Cortex of kidney (tissue), 1 donor: Measurements from ENCODE around the gene TPCN2.

Source experiments
- DNase-seq: peaks from one replicate; lab custom pipeline; 2025; lab: John Stamatoyannopoulos, UW

TPCN2 gene

DNA sequence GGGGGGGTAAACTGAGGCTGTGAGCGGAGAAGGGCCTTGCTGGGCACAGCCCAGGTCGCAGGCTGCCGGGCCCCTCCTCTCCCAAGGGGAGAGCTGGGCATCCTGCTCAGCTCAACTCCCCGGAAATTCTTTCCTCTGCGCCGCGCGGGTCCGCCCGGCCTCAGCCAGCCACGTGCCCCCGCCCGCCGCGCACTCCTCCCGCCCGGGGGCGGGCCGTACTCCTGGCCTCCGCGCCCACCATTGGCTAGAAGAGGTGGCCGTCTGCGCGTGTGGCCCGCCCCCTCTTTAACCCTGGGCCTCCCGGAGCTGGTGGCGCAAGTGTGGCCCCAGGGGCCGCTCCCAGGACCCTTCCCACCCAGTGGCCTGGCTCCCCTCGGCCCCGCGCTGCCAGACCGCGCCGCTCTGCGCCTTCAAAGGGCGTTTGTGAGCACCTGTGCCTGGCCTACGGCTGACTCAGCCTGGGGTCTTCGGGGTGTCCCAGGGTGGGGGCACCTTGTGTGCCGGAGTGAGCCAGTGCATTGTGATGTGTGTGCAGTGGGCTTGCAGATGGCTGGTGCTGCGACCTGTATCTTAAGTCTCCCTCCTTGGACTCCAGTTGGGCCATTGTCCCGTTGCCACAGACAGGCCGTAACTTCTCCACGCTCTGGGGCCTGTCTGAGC, 37.6 kb upstream of the TPCN2 start:
- no peak for DNase-seq

DNA sequence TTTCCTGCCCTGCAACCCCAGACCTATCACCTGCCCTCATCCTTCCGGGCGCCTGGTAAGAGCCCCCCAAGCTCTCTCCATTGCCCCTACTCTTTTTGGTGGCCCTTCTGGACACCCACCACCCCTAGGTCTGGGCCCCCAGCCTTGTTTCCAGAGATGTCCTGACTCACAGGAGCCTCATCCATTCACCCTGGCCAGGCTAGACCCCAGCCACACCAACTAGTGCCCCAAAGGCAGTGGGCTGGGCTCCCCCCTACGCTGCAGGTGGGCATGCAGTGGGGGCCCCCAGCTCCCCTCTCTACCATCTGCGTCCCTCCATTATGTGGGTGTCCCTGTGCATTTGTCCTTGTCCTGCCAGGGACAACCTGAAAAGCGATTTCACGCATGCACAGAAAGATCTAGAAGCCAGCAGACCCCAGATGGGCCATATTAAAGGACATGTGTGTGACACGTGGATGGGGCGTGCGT, 37.1 kb upstream of the TPCN2 start:
- DNase-seq, result no peak

- no peak for DNase-seq
These were observed 36.4 kb upstream of the TPCN2 start for GRCh38 chr11:69012092-69013008.

GRCh38 chr11:69013009-69013951, 35.5 kb upstream of the TPCN2 start, which contains the start of gene MRGPRF:
MRGPRF (minus strand) TSS chr11:69013246; CDS start chr11:69009901, 3,345 bp downstream.
- no peak for DNase-seq

DNA sequence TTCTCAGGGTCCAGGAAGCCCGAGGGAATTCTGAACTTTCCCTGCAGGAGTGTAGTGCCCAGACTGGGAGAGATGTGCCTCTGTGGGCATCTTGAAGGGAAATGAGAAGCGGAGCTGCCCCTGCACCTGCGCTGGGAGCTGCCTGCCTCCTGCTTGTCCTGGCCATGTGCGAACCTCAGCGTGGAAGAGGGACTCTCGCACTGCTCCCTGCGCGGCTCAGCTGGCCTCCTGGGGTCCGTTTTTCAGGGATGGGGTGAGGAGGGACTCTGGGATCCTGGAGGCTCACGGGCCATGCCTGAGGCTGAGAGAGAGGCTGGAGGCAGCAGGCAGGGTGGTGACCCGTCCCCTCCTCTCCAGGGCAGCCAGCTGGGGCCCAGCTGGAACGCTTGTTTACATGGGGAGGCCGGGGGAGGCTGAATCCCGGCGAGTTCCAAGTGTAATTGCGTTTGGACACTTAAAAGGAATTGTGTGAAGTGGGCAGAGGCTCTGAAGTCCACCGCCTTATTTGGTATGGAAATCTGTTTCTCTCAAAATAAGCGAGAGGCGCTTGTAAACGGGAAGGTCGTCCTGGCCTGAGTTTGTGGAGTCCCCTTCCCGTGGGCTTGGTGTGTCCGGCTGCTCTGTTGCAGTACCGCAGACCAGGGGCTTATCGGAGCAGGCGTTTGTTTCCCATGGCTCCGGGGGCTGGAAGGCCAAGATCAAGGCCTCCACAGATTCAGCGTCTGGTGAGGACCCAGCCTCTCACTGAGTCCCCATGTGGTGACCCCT, 34.5 kb upstream of the TPCN2 start:
- no peak for DNase-seq

DNA sequence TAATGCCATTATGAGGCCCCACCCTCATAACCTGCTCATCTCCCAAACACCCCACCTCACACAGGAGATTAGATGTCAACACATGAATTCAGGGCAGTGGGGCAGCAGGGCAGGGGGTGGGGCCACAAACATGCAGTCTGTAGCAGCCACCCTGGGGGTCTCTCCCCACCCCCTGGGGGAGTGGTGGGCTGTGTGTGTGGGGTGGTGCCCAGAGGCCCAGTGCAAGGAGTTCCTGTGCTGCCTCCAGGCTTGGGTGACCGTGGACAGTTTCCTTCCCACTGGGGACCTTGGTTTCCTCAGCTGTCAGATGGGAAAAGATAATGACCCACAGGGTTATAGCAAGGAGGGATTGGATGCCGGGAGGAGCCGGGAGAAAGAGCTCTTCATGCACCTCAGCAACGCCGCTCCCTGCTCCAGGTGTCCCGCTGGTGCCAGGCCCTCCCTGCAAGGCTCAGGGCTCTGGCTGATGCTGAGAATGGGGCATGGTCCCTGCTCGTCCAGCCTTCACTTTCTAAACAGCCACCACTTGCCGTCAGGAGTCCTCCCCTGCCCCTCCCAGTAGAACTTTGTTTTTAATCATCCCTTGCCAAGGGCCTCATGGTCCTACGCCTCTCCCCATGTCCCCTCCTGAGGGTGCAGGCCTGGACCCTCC, 33.7 kb upstream of the TPCN2 start:
- no peak for DNase-seq

- DNase-seq, result no peak
These were observed 30.8 kb upstream of the TPCN2 start for GRCh38 chr11:69017951-69018350.

GRCh38 chr11:69018924-69019323, 29.8 kb upstream of the TPCN2 start:
- DNase-seq, result no peak

GRCh38 chr11:69022260-69022659, 26.5 kb upstream of the TPCN2 start:
- no peak for DNase-seq

DNA sequence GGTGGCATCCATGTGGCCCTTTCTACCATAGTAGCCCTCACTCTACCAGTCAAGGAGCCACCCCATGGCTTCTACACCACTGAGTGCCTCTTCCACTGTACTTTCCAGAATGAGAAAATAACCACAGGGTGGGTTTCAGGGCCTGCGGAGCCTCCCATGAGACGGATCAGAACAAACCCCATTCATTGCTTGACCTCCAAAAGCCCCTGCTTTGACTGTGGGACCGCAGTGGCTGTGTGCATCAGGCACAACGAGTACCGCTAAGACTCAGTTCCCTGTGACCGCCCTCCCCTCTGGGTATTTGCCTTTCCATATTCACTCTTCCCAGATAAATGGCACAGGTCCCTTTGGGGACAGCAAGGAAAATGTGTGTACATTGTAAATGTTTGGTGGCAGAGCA, 24.2 kb upstream of the TPCN2 start:
- DNase-seq, result no peak

GRCh38 chr11:69027704-69028372, 20.9 kb upstream of the TPCN2 start:
- DNase-seq, result no peak

- no peak for DNase-seq
These were observed 18.4 kb upstream of the TPCN2 start for GRCh38 chr11:69030301-69030700.

GRCh38 chr11:69032833-69033232, 15.9 kb upstream of the TPCN2 start:
- DNase-seq, result no peak

DNA sequence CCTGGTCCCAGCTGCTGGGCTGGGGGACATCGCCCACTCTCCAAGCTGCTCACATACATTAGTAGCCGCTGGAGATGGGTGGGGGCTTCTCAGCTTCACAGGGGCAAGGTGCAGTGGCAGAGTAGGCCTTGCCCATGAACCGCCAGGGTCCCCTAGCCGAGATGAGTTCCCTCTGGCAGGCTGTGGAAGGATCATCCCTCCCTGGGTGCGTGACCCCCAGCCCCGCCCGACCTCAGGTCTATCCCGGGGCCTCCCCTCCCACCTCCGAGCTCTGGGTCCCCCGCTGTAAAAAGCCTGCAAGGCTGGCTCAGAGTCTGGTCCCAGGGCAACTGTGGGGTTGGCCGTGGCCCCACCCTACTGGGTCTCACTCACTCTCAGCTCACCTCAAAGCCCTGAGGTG, 15.3 kb upstream of the TPCN2 start:
- no peak for DNase-seq

- no peak for DNase-seq
These were observed 14.4 kb upstream of the TPCN2 start for GRCh38 chr11:69034123-69034867.

GRCh38 chr11:69035150-69035945, 13.4 kb upstream of the TPCN2 start:
- no peak for DNase-seq

- DNase-seq, result no peak
These were observed 12.8 kb upstream of the TPCN2 start for GRCh38 chr11:69035946-69036340.

GRCh38 chr11:69037074-69037473, 11.7 kb upstream of the TPCN2 start:
- DNase-seq, result no peak

DNA sequence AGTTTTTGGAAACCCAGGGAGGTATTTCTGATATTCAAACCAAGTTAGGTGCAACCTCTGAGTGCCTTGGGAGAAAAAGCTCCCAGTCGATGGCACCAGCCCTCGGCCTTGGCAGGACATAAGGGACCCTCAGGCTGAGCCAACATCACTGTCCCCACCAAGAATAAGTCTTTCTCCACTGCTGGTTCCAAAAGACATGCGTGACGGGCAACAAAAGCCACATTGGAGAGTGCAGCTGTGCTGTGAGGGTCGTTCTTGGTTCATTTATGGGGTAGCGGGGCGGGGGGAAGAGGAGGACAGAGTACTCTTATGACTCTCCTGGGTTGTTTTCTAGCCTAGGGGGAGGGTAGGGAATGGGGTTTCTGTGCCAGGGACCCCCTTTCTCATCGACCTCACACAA, 11.2 kb upstream of the TPCN2 start:
- no peak for DNase-seq
